Ishikawa (cell line): Measurements from ENCODE around the gene C12orf50.

ENCODE experiments used
- CREB1 ChIP-seq: IDR thresholded peaks from 2 replicates; pipeline ENCODE4 v1.6.1; 2012; ENCODE audit warnings: low read depth
- EP300 ChIP-seq: IDR thresholded peaks from 2 replicates; pipeline ENCODE4 v1.6.1; 2012; ENCODE audit warnings: borderline replicate concordance
- MAX ChIP-seq: IDR thresholded peaks from 2 replicates; pipeline ENCODE4 v1.6.1; 2012
- REST ChIP-seq: IDR thresholded peaks from 2 replicates; pipeline ENCODE4 v1.6.1; 2012; ENCODE audit warnings: low read depth, mild to moderate bottlenecking
- TAF1 ChIP-seq: IDR thresholded peaks from 2 replicates; pipeline ENCODE4 v1.6.1; 2012; ENCODE audit warnings: low read depth, mild to moderate bottlenecking

GRCh38 chr12:88052686-88053085 is 23.5 kb upstream of the C12orf50 start:
- no peak for TF ChIP-seq EP300
- TF ChIP-seq MAX, result no peak
- TF ChIP-seq REST, result no peak
- no peak for TF ChIP-seq TAF1
- TF ChIP-seq CREB1, result no peak
